ENCODE data around the gene EGFR.

GRCh38 chr7:55191926-55192692, 173.3 kb downstream of the EGFR start:
- TF ChIP-seq CSRNP3 (CRISPR knock-in tag; IDR thresholded peaks at IDR 0.05) (no peak), PATZ1 (CRISPR knock-in tag; IDR thresholded peaks at IDR 0.05; ENCODE audit: borderline replicate concordance) (no peak), TCF4 (CRISPR knock-in tag; IDR thresholded peaks at IDR 0.05; ENCODE audit: borderline replicate concordance) (no peak), RARB (CRISPR knock-in tag; IDR thresholded peaks at IDR 0.05) (no peak), ZFP3 (CRISPR knock-in tag; IDR thresholded peaks at IDR 0.05) (no peak), TOX (CRISPR knock-in tag; IDR thresholded peaks at IDR 0.05; ENCODE audit: borderline replicate concordance) (no peak)

All from SK-N-SH treated with all-trans-retinoic acid at 6 μM for 48 hours (cell line).